Measurements from ENCODE around the gene FOLR3.

FOLR3 gene

DNA sequence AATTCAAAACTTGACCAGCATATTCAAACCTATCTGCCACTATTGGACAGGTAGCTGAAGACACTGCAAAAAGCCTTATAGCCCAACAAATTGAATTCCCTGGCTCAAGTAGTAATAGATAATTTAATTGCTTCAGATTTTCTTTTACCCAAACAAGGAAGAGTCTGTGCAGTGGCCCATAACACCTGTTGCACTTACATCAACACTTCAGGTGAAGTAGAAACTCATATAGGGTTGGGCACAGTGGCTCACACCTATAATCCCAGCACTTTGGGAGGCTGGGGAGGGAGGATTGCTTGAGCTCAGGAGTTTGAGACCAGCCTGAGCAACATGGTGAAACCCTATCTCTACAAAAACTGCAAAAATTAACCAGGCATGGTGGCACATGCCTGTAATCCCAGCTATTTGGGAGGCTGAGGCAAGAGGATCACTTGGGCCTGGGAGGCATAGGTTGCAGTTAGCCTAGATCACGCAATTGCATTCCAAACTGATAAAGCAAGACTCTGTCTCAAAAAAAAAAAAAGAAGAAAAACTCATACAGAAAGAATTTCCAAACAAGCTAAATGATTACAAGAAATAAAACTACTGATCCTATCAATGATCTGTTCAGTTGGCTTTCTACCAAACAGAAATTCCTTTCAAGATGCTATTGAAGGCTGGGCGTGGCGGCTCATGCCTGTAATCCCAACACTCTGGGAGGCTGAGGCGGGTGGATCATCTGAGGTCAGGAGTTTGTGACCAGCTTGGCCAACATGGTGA, 9.5 kb downstream of the FOLR3 start:
- peak; percentile 24; the same call in 1 of the 2 replicates for TF ChIP-seq TEAD4 (IDR thresholded peaks at IDR 0.05)
- TF ChIP-seq TCF12 (IDR thresholded peaks at IDR 0.05; ENCODE audit: low read depth): no peak
- no peak for TF ChIP-seq EP300 (IDR thresholded peaks at IDR 0.05; ENCODE audit: borderline replicate concordance)

- TF ChIP-seq ZBTB7A (IDR thresholded peaks at IDR 0.05; ENCODE audit: low read depth) (no peak), REST (IDR thresholded peaks at IDR 0.05; ENCODE audit: low read depth) (no peak), TEAD4 (IDR thresholded peaks at IDR 0.05) (no peak), TAF1 (IDR thresholded peaks at IDR 0.05; ENCODE audit: low read depth) (no peak), YY1 (IDR thresholded peaks at IDR 0.05; ENCODE audit: low read depth) (no peak)
Observed at GRCh38 chr11:72146625-72147024, 11.1 kb downstream of the FOLR3 start.

DNA sequence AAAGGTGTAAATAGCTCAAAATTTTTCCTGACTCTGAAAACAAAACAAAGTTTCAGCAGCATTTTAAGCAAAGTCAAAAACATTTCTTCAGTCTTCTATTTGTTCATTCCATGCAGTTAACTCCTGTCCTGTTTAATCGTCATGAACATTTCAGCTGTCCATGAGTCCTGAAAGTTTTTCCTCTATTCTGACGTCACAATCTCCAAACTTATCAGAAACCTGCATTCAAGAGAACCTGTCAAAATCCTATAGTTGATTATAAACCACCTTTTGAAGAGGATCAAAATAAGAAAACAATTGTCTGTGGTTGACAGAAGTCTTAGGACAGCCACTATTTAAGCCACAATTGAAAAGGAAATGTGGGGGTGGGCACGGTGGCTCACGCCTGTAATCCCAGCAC, 15.4 kb downstream of the FOLR3 start:
- TF ChIP-seq TEAD4 (IDR thresholded peaks at IDR 0.05) (no peak), EP300 (IDR thresholded peaks at IDR 0.05; ENCODE audit: borderline replicate concordance) (no peak)

DNA sequence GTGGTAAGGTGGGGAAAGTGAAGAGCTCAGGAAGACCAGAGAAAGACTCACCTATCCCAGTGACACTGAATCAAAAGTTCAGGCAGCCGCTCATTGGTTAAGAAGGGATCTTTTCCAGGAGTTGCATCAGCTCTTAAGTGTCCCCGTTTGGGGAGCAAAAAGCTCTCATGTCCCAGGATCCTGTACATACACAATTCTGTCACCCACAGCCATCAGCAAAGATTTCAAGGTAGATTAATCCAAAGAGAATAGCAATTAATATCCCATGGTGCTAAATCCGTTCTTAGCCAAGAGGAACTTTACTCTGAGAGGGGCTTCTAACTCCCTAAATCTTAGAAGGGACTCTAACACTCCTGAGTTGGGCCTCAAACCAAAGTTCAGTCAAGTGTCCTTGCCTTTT, 19.3 kb downstream of the FOLR3 start:
- TF ChIP-seq TCF12 (IDR thresholded peaks at IDR 0.05; ENCODE audit: low read depth) (no peak), NFIC (IDR thresholded peaks at IDR 0.05) (no peak), RAD21 (IDR thresholded peaks at IDR 0.05; ENCODE audit: low read depth) (no peak), CREB1 (IDR thresholded peaks at IDR 0.05; ENCODE audit: low read depth) (no peak), ZBTB7A (IDR thresholded peaks at IDR 0.05; ENCODE audit: low read depth) (no peak), USF1 (IDR thresholded peaks at IDR 0.05) (no peak), TEAD4 (IDR thresholded peaks at IDR 0.05) (no peak), EGR1 (IDR thresholded peaks at IDR 0.05) (no peak), FOXM1 (IDR thresholded peaks at IDR 0.05; ENCODE audit: borderline replicate concordance, low read depth) (no peak), EP300 (IDR thresholded peaks at IDR 0.05; ENCODE audit: borderline replicate concordance) (no peak)
- TF ChIP-seq, protein P1, sequence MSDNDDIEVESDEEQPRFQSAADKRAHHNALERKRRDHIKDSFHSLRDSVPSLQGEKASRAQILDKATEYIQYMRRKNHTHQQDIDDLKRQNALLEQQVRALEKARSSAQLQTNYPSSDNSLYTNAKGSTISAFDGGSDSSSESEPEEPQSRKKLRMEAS (IDR thresholded peaks at IDR 0.05): no peak

- no peak for TF ChIP-seq CREB1 (IDR thresholded peaks at IDR 0.05; ENCODE audit: low read depth)
- TF ChIP-seq NFIC (IDR thresholded peaks at IDR 0.05): no peak
- TF ChIP-seq CEBPB (IDR thresholded peaks at IDR 0.05): no peak
- TF ChIP-seq, protein P1 (IDR thresholded peaks at IDR 0.05): no peak
- no peak for TF ChIP-seq USF1 (IDR thresholded peaks at IDR 0.05)
- no peak for TF ChIP-seq FOXM1 (IDR thresholded peaks at IDR 0.05; ENCODE audit: borderline replicate concordance, low read depth)
- no peak for TF ChIP-seq TAF1 (IDR thresholded peaks at IDR 0.05; ENCODE audit: low read depth)
- TF ChIP-seq TEAD4 (IDR thresholded peaks at IDR 0.05): no peak
Observed at GRCh38 chr11:72155751-72156150, 20.2 kb downstream of the FOLR3 start.

GRCh38 chr11:72157131-72157530, 21.6 kb downstream of the FOLR3 start:
- TF ChIP-seq TCF12 (IDR thresholded peaks at IDR 0.05; ENCODE audit: low read depth) (no peak), ZBTB7A (IDR thresholded peaks at IDR 0.05; ENCODE audit: low read depth) (no peak), CEBPB (IDR thresholded peaks at IDR 0.05) (no peak), TEAD4 (IDR thresholded peaks at IDR 0.05) (no peak), USF1 (IDR thresholded peaks at IDR 0.05) (no peak), FOXM1 (IDR thresholded peaks at IDR 0.05; ENCODE audit: borderline replicate concordance, low read depth) (no peak), REST (IDR thresholded peaks at IDR 0.05; ENCODE audit: low read depth) (no peak), TAF1 (IDR thresholded peaks at IDR 0.05; ENCODE audit: low read depth) (no peak)
- TF ChIP-seq, protein P1 (IDR thresholded peaks at IDR 0.05): no peak

Data from Ishikawa (cell line).